ENCODE data around the gene PARVB. TPM values are rescaled to one million over a fixed set of nuclear protein-coding genes. Genes with fewer than 3 reads are reported as not detected.

PARVB gene, protein sequence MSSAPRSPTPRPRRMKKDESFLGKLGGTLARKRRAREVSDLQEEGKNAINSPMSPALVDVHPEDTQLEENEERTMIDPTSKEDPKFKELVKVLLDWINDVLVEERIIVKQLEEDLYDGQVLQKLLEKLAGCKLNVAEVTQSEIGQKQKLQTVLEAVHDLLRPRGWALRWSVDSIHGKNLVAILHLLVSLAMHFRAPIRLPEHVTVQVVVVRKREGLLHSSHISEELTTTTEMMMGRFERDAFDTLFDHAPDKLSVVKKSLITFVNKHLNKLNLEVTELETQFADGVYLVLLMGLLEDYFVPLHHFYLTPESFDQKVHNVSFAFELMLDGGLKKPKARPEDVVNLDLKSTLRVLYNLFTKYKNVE
- 48.5 and 52.7 TPM in 2 replicates for total RNA-seq

DNA sequence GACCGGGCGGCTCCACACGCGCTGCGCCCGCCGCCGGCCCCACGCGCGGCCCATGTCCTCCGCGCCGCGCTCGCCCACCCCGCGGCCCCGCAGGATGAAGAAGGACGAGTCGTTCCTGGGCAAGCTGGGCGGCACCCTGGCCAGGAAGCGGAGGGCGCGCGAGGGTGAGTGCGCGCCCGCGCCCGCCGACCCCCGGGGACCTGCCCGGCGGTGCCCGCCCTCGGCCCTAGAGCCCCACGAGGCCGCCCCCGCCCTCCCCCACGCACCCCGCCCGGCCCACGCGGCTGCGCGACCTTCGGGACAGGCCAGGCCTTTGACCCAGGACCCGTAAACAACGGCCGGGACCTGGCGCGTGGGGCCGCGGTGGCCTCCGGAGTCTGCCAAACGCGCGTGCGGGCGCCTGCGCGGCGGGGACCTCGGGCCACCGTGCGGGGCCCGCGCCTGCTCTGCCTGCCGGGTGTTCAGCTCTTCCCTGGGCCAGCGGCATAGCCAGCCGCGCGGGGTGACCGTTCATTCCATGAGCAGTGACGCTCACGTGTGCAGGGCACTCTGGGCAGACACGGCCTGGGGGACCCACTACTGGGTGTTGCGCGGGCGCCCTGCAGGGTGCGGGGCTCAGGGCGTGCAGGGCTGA, at the start of gene PARVB:
PARVB (plus strand) TSS at position 15 of the 634 bp plus-strand sequence; CDS start at position 53, 38 bp downstream.
- intact Hi-C loops (cut with micrococcal nuclease): no loop called here

- intact Hi-C loops (cut with micrococcal nuclease): no loop called here
These were observed 49.1 kb upstream of the PARVB start for GRCh38 chr22:43975041-43975440.

- intact Hi-C loops (cut with micrococcal nuclease): no loop called here
These were observed 47.0 kb upstream of the PARVB start for GRCh38 chr22:43976861-43977795.

DNA sequence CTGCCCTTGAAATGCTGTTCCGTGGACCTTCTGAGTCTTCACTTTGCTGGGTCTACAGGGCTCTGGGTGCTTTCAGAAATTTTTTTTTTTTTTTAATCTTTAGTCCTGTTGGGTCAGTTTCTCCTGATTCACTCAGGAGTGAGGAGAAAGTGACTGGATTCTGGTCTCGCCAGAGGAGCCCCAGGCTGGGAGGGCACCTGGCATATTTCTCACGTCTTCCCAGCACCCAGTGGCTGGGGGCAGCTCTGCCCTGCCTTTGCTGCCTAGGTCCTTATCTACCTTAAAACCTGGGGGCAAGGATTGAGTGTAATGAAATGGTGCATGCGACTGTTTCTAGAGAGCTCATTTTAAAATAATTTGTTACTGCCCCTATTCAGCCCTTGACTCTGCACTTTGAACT, 45.5 kb upstream of the PARVB start:
- intact Hi-C loops (cut with micrococcal nuclease): no loop called here

DNA sequence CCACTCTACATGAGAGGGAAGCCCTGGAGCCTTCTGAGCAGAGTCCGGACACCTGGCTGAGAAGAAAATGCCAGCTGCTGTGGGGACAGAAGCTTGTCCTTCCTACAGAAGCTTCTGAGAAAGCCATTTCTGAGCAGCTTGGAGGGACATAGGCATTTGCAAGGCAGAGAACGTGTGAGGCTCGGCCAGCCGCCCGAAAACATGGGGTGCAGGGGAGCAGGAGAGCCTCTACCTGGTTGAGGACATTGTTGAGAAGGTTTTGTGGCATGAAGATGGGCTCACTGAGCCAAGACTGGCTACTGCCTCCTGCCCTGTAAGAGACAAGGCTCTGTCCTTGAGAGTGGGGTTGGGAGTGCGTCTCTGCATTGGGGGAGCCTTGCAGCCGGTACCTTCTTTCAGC, 43.5 kb upstream of the PARVB start:
- intact Hi-C loops (cut with micrococcal nuclease): no loop called here

DNA sequence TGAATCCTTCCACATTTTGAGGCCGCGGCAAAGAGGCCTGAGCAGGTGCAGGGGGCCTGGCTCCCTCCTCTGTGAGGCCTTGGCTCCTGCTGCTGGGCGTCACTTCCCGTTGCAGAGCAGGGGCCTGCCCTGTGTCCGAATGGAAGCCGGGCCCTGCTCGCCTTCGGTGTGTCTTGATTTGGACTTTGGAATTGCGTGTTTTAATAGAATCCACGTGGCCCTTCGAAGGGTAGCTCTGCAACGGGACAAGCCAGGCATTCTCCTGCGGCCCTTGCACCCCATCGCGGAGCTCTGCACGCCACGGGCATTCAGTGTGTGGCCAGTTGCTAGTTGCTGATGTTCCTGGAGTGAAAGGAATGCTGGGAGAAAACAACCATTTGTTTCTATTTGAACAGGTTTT, 43.1 kb upstream of the PARVB start:
- intact Hi-C loops (cut with micrococcal nuclease): no loop called here

GRCh38 chr22:43983808-43984207, 40.3 kb upstream of the PARVB start:
- intact Hi-C loops (cut with micrococcal nuclease): no loop called here

DNA sequence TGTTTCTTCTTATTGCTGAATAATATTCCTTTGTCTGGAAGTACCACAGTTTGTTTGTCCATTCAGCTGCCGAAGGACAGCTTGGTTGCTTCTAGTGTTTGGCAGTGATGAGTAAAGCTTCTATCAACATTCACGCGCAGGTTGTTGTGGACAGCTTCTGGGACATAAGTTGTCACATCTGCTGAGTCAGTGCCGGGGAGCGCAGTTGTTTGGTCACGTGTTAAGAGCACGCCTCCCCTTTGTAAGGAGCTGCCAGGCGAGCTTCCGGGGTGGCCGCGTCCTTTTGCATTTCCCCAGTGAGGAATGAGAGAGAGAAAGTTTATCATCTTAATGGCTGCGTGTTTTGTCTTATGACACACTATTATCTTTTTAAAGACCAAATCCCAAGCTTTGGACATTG, 38.6 kb upstream of the PARVB start:
- intact Hi-C loops (cut with micrococcal nuclease): no loop called here

DNA sequence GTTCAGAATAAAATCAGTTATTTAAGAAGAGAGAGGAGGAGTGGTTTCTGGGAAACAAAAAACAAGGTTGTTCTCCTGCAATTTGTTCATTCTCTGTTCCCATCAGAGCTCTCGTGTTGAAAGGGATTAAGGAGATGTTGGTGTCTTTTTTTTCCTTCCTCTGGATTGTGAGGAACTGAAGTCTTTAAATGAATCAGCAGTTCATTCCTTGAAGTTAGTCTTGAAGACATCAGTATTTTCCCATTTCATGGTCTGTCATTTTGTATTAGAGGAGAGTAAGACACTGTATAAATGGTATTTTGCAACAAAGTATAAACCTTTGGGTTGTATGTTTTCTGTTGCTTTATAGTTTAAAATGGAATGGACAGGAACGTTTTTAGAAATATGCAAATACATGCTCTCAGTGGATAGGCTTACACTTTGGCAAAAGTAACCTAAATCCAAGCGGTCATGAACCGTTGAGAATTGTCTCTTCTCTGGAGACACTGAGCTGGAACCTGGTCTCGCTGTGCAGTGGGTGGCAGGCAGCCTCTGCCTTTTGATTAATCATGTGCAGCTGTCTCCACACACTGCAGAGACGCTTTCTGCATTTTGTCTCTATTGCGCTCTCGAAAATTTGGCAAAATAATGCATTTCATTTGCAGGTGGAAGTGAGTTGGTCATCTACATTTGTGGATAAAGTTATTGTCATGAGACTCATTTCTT, 35.8 kb upstream of the PARVB start:
- intact Hi-C loops (cut with micrococcal nuclease): no loop called here

- intact Hi-C loops (cut with micrococcal nuclease): no loop called here
These were observed 35.1 kb upstream of the PARVB start for GRCh38 chr22:43988960-43989359.

DNA sequence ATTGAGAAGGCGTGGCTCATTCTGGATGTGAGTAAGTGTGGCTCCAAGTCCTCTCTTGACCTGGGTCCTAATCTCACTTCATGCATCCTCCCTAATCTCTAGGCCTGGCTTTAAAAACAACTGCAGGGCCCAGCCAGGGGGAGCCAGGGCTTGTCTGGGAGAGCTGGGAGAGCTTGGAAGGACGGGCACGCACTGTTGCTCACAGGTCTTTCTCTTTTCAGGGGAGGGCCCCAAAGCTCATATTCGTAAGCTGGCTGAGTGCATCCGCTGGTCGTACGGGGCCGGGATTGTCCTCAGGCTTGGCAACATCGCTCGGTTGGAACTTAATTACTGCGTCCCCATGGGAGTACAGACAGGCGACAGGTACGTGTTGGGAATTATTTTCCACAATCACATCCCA, 34.1 kb upstream of the PARVB start:
- intact Hi-C loops (cut with micrococcal nuclease): loop anchor here (10.0 kb wide), 1 partner anchor 195 kb away; the partner anchor contains the start of gene PARVG

GRCh38 chr22:43991316-43992020, 32.6 kb upstream of the PARVB start:
- intact Hi-C loops (cut with micrococcal nuclease): loop anchor here (10.0 kb wide), 1 partner anchor 193 kb away; the partner anchor contains the start of gene PARVG

DNA sequence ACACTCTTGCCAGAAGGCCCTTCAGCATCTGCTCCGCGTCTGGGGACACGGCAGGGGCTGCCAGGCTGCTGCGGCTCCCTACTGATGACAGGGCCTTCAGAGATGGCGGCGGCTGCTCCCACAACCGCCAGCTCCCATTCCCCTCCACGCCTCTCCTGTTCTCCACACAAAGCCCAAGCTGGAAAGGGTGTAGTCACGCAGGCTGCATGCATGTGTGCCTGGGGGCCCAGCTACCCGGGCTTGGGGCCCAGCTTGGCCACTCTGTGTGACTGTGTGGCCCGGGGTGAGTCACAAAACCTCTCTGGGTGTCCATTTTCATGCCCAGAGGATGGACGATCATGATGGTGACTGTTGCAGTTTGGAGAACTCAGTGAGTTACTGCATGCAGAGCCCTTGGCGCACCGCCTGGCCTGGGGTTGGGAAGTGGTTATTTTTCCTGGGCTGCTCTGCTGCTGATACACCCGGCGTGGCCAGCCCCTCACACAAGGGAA, 31.7 kb upstream of the PARVB start:
- intact Hi-C loops (cut with micrococcal nuclease): loop anchor here (10.0 kb wide), 1 partner anchor 192 kb away; the partner anchor contains the start of gene PARVG

- intact Hi-C loops (cut with micrococcal nuclease): loop anchor here (1.0 to 10.0 kb wide), 3 partner anchors 92 to 633 kb away; partner anchors contain the start of gene PARVG
These were observed 30.9 kb upstream of the PARVB start for GRCh38 chr22:43993072-43993760.

- intact Hi-C loops (cut with micrococcal nuclease): loop anchor here (10.0 kb wide), 1 partner anchor 191 kb away; the partner anchor contains the start of gene PARVG
These were observed 30.1 kb upstream of the PARVB start for GRCh38 chr22:43994006-43994405.

DNA sequence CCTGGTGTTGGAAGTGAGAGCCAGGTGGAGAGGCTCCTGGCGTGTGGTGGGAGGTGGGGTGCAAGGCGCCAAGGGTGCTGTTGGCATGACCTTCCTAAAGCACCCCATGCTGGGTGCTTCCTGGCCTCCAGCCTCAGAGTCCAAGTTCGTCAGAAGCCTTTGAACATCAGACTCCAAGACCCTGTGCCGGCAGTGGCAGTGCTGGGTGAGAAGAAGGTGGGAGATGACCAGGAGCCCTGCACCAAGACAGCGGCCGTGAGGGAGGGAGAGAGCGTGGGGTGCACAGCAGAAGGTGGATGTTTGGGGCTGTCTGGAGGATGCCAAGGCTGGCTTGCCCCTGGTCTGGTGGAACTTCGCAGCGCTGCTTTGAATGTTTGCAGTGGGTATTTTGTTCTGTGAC, 29.7 kb upstream of the PARVB start:
- intact Hi-C loops (cut with micrococcal nuclease): loop anchor here (10.0 kb wide), 1 partner anchor 190 kb away; the partner anchor contains the start of gene PARVG

DNA sequence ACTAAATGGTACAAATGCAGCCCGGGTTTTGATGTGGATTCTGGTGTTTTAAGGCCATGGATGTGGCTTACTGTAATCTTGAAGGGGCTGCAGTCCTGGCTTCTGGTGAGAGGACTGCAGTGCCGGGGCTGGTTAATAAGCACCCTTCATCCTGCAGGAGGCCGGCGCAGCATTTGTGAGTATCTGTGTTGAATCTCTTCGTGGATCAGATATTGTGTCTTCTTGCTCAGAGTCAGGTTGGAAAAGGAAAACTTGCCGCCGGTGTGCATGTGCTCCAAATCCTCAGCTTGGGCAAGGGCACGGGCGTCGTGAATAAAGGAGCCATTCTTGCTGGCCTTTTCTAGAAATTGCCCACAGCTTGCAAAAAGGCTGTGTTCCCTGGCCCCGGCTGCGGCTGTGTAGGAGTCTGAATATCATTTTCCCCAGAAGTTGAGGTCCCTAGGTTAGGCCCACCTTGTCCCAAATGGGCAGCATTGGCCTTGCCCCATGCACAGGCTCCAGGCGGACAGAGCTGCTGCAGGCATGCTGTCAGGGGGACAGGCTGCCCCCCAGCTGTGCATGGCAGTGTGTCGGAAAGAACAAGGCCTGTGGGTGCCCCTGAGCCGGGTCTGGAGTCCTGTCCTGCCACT, 28.9 kb upstream of the PARVB start:
- intact Hi-C loops (cut with micrococcal nuclease): loop anchor here (10.0 kb wide), 1 partner anchor 190 kb away; the partner anchor contains the start of gene PARVG

GRCh38 chr22:43995798-43996169, 28.3 kb upstream of the PARVB start:
- intact Hi-C loops (cut with micrococcal nuclease): loop anchor here (10.0 kb wide), 1 partner anchor 189 kb away; the partner anchor contains the start of gene PARVG
